HG03432 (cell line): Measurements from ENCODE around the gene KLHL40.
"Not testable (repeated sequence)": the region's sequence is repeated elsewhere in the genome, so short reads cannot be mapped to it uniquely, and the experiment has no call there.

Source experiments
- ATAC-seq: cut with Tn5 transposase; IDR thresholded peaks from one replicate; pipeline ENCODE4 v1.9.1; 2021; ENCODE audit warnings: mild to moderate bottlenecking, moderate library complexity; ENCODE audit not compliant: unreplicated experiment

KLHL40 gene

DNA sequence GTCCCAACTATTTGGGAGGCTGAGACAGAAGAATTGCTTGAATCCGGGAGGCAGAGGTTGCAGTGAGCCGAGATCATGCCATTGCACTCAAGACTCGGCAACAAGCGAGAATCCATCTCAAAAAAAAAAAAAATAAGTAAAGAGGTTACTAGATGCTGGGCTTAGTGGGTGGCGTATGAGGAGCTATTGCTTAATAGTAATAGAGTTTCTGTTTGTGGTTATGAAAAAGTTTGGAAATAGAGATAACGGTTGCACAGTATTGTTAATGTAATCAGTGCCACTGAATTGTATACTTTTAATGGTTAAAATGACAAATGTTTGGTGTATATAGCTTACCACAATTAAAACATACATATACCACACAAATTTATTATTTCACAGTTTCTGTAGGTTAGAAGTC, 32.0 kb downstream of the KLHL40 start:
- no peak for ATAC-seq

DNA sequence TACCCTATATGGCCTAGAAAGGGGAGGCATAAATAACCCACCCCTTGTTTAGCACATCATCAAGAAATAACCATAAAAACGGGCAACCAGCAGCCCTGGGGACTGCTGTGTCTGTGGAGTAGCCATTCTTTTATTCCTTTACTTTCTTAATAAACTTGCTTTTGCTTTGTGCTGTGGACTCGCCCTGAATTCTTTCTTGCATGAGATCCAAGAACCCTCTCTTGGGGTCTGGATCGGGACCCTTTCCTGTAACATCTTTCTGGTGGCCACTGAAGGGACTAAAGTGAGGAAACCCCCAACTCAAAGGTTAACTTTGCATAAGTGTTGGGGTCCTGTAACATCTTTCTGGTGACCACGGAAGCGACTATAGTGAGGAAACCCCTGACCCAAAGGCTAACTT, 33.0 kb downstream of the KLHL40 start:
- no peak for ATAC-seq

DNA sequence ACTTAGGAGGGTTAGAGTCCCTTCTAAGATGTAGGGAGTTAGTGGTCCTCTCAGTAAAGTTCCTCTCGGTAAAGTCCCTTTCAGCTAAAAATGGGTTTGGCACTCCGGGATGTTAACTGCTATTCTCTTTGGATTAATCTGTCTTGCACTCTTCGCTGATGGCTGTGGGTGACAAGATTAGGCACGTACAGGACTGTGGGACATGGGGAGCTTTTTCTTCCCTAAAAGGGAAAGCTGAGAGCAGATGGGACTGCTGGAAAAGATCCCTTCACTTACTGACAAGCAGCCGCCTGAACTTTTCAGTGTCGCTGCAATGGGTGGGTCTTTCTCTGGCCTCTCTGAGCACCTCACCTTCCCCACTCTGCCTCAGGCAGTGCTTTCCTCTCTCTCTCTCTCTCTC, 33.7 kb downstream of the KLHL40 start:
- ATAC-seq: no peak

DNA sequence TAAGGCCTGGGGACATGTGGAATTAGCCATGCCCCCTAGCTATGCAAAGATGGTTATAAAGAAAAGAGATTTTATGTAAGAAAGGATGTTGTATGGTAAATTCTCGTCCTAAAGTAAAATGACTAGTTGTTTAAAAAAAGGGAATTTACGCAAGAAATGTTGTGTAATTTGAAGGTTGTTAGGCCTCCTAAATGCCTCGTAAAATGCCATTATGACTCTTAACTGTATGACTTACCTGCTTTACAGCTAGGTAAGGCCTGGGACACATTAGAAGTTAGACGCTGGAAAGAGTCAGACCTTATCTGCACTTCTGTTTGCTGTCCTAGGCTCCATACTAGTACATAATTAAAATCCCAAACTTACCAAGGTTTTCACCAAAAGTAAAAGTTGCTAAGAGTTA, 34.8 kb downstream of the KLHL40 start:
- no peak for ATAC-seq

DNA sequence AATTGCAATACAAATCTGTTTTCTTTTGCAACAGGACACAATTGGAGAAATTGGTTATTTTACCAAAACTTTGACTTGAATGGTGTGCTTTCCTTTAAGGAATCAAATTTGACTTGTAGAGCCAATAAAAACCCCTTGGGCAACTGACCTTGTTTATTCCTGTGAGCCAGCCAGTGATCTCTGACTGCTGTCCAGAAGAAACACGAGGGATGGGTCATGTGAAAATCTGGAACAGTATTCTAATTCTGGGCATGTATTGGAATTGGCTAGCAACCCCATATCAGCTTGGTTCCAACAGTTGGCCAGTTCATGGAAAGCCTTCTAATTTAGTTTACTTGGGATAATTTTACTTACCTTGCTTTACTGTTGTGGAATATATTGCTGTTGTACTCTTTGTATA, 36.4 kb downstream of the KLHL40 start:
- no peak for ATAC-seq

DNA sequence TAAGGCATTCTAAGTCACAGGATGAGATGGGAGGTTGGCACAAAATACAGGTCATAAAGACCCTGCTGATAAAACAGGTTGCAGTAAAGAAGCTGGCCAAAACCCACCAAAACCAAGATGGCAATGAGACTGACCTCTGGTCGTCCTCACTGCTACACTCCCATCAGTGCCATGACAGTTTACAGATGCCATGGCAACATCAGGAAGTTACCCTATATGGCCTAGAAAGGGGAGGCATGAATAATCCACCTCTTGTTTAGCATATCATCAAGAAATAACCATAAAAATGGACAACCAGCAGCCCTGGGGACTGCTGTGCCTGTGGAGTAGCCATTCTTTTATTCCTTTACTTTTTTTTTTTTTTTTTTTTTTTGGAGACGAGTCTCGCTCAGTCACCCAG, 37.1 kb downstream of the KLHL40 start:
- not testable (repeated sequence) for ATAC-seq

DNA sequence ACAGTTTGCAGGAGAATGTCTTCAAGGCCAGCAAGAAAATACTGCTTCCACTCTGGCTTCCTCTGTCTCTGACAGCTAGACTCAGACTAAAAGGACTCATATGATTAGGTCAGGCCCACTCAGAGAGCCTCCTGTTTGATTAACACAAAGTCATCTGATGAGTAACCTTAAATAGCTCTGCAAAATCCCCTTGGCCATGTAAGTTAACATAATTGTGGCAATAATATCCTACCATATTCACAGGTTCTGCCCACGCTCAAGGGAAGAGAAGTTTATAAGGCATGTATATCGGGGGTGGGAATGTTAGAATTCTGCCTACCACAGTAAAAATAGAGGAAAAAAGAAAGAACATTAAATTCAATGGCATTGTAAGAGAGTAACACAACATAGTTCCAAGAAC, 37.9 kb downstream of the KLHL40 start:
- ATAC-seq: no peak

DNA sequence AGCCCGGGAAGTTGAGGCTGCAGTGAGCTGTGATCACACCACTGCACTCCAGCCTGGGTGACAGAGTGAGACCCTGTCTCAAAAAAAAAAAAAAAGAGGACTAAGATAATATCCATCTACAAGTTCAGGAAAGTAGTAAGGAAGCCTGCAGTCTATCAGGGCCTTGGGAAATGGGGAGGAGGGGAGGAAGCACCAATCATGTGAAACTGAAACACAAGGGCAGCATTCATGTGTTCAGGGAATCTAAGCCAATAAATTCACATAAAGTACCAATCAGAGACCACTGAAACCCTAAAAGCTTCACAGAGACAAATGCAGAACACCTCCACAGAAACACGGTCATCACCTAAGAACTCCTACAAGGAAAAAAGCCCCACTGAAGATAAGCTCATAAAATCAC, 40.1 kb downstream of the KLHL40 start:
- no peak for ATAC-seq

DNA sequence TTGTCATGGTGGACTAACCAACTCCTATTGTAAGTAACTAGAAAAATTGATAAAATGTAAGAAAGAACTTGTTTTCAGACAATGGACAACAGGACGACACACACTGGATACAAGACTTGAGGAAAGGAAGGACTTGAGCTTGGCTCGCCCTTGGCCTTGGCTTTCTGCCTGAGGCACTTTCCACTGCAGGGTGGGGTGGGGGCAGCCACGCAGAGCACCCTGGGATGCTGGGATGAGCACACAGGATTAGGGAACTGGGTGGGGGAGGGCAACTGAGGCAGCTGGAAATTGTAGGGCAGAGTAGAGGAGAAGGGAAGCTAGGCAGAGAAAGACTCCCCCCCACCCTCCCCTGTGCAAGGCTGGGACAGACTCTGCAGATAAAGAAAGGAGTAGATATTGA, 42.7 kb downstream of the KLHL40 start:
- ATAC-seq: no peak

DNA sequence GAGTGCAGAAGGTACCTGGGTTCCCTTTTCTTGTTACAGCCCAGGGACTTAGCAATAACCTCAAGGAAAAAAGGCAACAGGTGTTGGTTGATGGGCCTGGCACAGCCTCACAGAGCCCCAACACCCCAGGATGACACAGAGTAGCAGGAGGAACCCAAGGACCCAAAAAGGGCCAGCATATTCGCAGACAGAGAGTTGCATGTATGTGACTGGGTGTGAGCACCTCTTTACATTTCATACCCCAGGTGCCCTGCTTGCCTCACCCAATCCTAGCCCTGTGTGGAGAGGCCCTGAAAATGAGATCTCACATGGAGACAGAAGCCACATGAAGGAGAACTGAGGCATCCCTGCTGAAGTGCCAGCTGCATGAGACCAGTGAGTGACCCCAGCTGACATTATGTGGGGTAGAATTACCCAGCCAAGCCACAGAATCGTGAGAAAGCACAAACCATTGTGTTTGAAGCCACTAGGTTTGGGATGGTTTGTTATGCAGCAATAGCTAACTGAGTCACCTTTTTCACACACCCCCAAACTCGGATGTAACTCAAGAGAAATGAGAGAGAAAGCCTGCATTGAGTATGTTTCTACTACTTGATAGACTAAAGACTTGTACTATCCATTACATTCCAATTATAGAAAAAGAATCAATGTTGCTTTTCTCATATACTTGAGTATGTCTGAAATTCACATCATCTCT, 43.5 kb downstream of the KLHL40 start:
- ATAC-seq: no peak

DNA sequence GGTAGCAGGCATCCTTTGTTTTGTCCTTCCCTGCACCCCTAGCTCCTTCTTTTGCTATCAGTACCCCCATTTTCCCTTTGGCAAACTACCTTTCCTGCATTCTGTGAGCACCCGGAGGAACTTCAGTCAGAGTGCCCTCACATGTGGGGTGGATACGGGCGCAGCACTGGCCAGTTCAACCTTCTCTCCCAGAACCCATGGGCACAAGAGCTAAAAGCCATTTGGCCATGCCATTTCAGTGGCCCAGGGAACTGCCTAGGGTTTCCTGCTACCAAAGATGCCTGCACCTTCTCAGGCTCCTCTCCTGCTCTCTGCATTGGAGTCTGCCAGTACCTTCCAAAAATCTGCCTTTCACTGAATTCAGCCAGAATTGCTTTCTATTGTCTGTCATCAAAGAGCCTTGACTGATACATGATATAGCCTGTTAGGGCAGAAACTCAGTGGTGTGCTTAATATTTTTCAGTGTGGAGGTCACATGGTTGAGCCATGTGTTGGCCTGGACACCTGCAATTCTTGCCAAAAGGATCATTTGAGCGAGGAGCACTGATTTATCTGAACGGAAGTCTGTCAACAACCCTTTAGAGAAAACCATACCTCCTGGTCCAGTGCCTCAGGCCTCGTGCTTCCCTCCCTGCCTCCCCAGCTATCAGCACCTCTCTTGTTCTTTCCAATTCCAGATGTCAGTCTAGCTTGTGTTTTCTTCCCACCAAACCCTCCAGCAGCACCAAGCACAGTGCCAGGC, 44.2 kb downstream of the KLHL40 start:
- no peak for ATAC-seq

DNA sequence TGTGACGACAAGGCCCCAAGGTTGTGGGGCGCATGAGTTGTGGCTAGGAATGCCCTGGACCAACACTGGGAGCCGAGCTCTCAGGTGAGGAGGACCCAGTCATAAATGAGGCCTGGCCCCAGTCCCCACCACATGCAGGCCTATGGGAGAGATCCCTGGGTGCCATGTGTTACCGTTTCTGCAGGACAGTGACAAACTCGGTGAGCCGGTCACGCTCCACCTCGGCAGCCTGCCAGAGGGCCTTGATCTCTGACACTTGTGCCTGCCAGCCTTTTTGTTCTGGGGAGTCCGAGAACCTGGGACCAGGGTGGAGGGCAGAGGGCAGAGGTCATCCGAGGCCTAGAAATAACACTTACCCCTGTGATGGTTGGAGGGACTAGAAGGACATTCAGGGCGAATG, 45.0 kb downstream of the KLHL40 start:
- no peak for ATAC-seq

DNA sequence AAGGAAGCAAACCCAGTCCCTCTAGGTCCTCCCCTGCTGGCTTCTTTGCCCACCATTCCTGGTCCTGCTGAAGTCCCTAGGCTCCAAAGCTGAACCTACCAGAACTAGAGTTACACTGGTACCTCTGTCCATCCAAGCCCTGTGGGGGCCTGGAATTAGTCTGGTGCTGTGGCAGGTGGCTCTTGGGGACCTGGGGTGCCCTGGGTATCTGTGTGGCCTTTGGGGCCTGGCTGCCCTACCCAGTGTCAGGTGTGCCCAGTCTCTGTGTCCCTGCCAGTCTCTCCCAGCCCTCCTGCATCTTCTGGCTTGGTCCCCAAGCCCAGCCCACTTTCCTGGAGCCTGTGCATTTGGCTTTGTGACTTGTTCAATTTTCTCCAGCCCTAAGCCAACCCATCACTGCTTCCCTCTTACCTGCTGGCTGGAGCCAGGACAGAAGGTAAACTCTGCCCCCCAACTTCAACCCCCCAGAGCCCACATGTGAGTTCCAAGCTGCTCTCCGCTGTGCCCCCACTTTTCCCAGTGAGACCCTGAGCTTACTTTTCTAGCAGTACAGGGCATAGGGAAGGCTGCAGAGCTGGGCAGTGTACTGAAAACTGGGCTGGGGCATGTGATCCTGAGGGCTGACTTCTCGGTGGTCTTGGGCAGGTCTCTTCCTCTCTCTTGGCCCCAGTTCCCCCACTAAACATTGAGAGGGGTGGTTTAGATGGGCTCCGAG, 45.5 kb downstream of the KLHL40 start:
- ATAC-seq: no peak

DNA sequence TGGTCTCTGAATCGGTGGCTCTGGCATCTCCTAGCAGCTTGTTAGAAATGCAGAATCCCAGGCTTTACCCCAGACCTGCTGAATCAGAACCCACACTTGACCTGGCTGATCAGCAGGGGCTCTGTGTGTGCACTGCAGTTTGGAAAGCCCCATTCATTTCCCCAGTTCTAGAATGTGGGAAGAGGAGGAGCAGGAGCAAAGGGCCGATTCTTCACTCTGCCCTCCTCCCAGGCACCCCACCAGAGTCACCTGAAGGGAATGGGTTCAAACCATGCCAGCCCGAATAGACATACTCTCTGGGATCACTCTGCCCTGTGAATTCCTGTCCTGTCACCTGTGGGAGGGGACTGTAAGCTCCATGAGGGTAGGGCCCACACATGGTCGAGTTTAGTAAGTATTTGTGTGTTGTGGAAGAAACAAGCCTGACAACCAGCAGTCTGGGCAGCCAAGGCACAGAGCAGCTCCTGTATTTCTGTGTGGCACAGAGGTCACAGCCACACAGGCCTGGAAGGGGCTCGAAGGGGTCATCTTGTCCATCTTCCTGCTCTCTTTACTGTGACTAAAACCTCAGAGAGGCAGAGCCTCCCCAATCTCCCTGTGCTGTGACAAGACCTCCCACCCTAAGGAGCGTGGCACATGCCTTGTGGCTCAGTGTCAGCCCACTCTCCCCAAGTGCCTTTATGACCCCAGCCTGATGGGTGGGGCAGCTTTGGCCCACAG, 46.3 kb downstream of the KLHL40 start:
- no peak for ATAC-seq

DNA sequence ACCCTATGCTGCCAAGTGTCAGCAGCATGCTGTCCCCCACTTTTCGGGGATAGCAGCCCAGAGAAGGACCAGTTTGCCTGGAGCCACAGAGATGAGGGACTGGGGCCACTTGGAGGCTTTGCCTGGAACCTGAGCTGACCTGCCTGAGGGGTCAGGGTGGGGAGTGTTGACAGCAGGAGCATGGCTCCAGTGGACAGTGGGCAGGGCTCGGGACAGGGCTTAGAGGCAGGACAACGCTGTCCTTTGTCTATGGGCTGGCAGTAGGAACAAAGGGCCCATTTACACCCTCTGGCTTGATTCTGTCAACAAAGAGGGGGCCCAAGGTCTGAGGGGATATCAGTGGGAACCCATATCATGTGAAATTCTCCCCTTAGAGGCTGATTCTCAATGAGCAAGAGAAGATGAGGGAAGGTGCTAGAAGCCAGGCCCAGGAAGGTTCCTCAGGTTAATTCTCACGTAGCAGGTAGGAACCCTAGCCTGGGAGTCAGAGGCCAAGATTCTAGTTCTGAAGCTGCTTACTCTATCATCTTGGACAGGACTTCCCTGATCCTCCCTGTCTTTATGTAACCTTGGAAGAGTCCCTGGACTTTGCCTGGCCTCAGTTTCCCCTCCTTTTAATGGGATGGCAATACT, 47.0 kb downstream of the KLHL40 start:
- no peak for ATAC-seq

DNA sequence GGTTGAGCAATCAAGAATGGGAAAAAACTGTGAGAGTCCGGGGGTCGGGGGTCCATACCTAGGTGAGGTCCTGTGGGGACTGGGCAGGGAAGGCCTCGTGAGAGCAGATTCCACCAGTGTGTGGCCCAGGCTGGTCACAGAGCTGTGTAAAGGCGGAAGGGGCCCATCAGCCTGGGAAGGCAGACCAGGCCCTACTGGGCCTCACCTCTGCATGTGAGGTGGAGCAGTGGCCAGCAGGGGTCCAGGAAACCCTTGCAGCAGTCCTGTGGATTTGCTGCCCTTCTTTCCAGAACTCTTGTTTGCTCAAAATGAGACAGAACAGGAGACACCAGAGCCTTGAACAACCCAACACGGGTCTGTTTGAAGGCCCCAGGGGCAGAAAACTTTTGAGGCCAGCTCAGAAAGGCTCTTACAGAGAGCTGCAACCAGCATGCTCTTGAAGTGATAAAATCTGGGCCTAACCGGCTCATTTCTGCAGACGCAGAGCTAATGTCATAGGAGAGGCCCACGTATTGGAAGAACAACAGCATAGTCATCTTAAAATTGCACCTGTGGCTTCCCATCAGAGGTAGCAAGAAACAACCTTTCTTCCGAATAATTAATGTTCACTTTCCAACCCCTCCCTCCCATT, 47.6 kb downstream of the KLHL40 start:
- no peak for ATAC-seq

DNA sequence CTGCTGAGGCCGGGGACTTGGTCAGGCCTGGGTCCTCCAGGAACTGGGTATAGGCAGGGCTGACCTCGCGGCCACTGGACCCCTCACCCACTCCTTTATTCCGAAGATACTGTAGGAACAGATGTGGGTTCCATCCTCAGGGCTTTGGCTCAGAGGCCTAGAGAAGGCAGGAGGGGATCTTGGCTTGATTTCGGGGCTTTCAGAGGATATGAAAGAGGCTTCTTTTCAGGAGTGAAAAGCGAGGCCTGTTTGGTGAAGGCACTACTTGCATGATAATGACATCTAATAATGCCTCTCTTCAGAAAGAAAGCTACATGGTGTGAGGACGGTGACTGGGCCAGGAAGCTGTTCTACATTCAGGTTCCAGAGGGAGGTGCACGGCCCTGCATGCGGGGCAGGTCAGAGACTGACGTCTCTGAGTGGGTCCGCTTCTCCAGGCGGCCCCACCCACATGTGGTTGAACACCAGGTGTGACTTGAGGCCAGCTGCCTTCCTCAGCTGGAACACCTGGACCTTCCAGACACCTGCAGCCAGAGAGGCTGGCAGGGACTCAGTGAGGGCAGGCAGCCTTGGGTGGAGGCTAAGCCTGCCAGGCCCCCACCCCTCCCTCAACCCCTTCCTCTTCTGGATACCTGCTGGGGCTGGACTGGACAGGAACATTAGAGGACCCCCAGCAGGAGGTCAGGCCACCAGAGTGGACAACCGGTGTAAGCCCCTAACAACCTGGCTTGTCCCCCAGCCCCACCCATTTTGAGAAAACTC, 48.3 kb downstream of the KLHL40 start:
- no peak for ATAC-seq

DNA sequence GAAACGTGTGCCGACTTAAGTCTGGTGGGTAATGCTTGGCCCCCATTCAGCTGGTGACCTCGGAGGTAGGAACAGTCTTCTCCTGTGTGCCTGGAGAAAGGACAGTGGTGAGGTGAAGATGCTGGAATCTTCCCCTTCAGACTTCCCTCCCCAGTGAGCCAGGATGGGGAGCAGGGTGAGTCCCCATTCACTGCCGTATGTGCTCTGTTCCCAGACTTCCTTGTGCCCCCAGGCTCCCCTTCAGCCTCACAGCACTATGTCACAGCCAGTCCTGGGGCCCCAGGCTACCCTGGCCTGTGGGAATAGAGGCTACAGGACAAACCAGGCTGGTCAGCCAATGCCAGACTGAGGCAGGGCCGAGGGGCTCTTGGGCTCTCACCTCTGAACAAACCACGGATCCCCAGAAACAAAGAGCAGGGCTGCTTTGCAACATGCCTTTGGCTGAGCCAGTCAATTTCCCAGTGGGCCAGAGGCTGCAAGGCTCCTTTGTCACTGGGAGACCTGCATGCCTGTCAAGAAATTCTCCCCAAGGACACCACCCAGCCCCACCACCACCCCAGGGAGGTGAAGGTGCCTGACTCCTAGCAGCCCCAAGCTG, 49.0 kb downstream of the KLHL40 start:
- no peak for ATAC-seq

DNA sequence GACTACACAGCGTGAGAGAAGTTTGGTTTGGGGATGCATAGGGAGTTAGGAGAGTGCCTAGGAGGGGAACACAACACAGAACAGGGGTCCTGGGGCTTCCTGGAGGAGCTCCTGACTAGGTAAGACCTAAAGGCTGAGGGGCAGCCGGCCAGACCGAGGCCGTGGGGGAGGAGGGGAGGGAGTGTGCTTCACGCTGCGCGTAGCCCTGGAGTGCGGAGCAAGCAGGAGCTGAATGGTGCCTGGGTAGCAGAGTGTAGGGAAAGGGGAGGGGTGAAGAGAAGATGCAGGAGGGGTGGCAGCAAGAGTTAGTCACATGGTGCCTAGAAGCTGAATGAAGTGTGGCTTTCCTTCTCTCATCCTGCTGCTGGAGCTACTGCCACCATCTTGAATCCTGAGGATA, 49.7 kb downstream of the KLHL40 start:
- no peak for ATAC-seq
